Activated CD8-positive, alpha-beta memory T cell treated with anti-CD3 and anti-CD28 coated beads, Interleukin-2, amount 50 U/mL, for 1 hour (primary cell): Measurements from ENCODE around the gene DMD.
"Not testable (repeated sequence)": the region's sequence is repeated elsewhere in the genome, so short reads cannot be mapped to it uniquely, and the experiment has no call there.

Source experiments
- DNase-seq: peaks from one replicate; pipeline ENCODE4 v3.0.0-alpha.2; 2020; ENCODE audit errors: extremely low read depth

The DMD gene

DNA sequence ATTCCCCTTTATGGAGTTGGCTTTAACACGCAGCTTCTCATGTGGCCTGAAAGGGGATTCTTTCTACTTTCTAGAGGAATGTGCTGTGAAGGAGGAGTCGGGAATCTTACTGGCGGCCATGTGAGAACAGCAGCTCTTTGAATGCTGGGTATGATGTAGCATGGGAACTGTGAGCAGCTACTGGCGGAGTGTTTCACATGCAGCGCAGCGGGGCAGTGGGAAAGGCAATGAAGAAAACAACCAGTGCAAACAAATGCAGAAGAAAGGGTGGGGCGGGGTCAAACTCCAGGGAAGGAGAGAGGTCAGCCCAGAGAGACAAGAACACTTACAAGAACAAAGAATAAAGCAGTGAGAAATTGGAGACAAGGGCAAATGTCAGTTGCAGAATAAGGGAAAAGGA lies 1775.8 kb downstream of the DMD start:
- no peak for DNase-seq

- DNase-seq: no peak
These were observed 1777.5 kb downstream of the DMD start for GRCh38 chrX:31433856-31434255.

DNA sequence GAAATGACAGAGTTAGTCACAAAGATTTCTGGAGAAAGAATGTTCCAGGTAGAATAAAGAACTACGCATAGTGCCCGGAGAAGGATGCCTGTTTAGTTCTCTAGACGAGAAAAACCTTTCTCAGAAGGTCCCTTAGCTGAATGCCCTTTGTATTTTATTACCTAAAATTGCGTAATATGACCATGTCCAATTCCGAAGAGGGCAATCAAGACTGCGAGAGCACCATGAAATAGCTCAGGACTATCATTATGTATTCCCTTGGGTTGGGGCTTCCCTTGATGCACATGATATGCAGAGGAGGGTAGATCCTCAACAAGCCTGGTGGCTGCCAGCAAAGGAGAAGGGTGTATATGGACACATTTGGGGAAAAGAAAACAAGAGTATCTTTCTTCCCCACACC lies 1781.4 kb downstream of the DMD start:
- no peak for DNase-seq

DNA sequence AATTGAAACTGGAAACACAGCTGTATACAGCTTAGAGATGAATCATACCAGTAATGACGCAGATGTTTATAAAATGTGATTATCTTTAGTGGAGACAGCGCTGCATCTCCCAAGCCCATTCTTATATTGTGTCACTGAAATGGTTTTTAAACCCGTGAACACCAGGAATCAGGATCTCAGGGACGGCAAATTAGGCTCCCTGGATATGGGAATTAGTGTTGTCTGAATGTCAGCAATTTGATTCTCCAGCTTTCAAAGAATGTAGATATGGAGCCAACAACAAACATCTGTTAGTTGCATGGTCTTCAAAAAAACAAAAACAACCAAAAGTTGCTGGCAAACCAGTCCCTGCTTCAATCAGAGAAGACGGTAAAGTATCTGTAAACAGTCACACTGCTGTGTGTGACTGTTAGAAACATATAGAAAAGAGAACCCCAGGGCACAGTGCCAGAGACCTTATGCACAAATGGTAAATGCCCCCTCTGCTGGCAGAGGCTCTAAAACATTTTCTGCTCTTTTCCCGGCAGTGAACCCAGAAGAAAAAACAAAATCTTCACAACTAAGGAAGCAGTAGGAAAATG lies 1787.7 kb downstream of the DMD start:
- DNase-seq: no peak

DNA sequence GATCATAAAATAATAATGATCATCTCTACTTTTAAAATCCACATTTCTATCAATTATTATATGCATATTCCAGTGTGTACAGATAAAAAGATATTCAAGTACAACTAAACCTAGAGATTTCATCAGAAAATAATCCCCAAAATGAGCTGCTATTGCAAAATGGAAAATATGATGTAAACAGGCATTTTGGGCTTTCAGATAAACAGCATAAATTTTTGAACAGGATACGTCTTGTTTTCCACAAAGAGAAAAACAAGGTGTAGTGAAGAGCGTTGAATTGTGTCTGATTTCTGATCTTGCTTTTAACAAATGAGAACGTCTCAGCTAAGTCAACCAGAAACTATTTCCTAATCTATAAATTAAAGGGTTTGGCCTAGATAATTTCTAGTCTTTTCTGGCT lies 1789.9 kb downstream of the DMD start:
- DNase-seq: no peak

GRCh38 chrX:31420711-31421151 lies 1790.6 kb downstream of the DMD start:
- no peak for DNase-seq

GRCh38 chrX:31420302-31420701 lies 1791.0 kb downstream of the DMD start:
- DNase-seq: no peak

DNA sequence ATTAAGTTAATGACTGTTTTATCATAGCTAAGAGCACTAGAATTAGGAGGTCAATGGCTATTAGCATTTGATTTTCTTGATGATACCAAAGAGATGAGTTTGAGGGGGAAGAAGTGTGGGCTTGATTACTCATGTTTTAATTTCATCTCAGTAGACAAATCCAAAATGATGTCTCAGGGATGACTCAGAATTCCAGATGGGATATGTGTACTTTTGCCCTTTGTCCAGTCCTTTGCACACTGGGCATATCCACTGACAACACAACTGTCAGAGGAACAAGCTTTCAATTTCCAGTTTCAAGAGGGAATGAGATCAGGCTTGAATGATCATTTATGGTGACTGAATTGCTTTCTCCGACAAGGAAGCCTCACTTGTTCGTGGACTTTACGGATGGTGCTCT lies 1814.2 kb downstream of the DMD start:
- DNase-seq: no peak

- no peak for DNase-seq
These were observed 1818.8 kb downstream of the DMD start for GRCh38 chrX:31392513-31392912.

- no peak for DNase-seq
These were observed 1822.4 kb downstream of the DMD start for GRCh38 chrX:31388946-31389345.

- no peak for DNase-seq
These were observed 1826.9 kb downstream of the DMD start for GRCh38 chrX:31384471-31384870.

DNA sequence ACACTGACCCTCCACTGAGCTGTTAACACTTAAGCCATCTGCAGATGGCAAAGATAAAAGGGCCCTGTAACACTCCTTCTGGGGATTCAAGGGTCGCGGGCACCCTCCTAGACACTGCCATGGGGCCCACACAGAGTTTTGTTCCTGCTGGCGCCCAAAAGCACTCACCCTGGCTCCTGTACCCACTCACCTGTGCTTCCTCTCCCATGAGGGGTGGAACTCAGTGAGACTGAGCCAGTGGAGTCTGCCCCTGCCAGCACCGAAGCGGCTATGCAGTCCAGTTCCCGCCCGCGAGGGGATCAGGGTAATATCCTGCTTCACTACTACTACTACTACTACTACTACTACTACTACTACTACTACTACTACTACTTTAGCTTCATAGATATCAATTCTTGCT lies 1827.4 kb downstream of the DMD start:
- no peak for DNase-seq

DNA sequence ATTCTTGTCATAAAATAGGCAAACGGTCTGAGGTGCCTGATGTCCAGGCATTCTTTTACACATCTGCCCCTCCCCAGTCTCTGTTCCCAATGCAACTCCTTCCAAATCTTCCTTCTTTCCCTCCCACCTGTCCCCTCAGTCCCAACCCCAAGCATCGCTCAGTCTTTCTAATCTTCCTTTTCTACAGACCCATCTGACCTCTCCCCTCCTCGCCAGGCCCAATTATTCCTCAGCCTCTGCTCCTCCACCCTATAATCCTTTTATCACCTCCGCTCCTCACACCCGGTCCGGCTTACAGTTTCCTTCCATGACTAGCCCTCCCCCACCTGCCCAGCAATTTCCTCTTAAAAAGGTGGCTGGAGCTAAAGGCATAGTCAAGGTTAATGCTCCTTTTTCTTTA lies 1832.4 kb downstream of the DMD start:
- DNase-seq: not testable (repeated sequence)

GRCh38 chrX:31377821-31378220 lies 1833.5 kb downstream of the DMD start:
- not testable (repeated sequence) for DNase-seq

DNA sequence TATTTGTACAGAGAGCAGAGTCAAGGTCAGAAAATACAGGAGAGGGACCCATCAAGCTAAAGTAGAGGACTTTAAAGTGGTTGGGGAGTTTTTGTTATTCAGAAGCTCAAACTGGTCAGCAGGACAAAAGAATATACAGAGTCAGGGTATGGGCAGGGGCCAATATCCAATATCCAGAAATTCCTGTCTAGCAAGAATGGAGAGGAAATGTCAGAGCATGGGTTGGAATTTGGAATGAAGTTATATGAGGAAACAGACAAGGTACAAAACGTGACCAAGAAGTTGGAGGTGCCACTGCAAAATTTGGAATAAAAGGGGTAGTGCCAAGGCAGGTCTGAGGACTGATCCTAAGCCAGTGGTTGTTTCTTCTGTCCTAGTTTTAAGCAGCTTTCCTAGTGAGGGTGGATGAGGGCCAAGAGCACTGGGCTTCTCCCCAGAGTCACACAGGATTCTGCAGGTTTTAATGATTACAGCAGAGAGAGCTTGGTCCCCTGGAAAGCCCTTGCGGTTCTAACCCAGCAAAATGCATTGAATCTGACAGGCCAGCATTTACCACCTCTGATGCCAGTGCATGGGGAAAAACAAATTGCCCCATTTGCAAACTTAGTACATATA lies 1834.8 kb downstream of the DMD start:
- no peak for DNase-seq

- DNase-seq: no peak
These were observed 1836.6 kb downstream of the DMD start for GRCh38 chrX:31374786-31375185.

GRCh38 chrX:31371956-31372355 lies 1839.4 kb downstream of the DMD start:
- no peak for DNase-seq

DNA sequence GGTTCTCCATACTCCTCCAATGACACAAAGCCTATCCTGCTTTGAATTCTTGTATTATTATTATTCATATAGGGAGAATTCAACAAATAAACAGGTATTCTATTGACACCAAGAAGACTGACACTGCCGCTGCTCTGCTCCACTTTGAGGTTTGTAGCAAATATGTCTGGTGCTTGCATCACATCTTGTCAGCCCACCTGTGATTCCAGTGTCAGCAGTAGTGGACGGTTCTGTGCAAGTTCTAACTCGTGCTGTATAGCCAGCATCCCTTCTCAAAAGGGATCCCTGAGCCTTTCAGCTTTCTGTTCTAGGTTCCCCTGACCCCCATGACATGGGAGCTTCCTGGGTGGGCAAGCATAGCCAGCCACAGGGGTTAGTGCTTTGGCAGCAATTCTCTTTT lies 1843.5 kb downstream of the DMD start:
- no peak for DNase-seq

GRCh38 chrX:31366041-31366440 lies 1845.3 kb downstream of the DMD start:
- DNase-seq: no peak

GRCh38 chrX:31356275-31357212 lies 1854.8 kb downstream of the DMD start:
- no peak for DNase-seq

- no peak for DNase-seq
These were observed 1856.0 kb downstream of the DMD start for GRCh38 chrX:31355206-31355955.

- no peak for DNase-seq
These were observed 1858.3 kb downstream of the DMD start for GRCh38 chrX:31353095-31353494.
